AG04450 (cell line): ENCODE measurements around the gene RDX. TPM values are rescaled to one million over a fixed set of nuclear protein-coding genes. Genes with fewer than 3 reads are reported as not detected.

ENCODE experiments used
- CTCF ChIA-PET: fragments of 300-600, 350-600 bp; formaldehyde crosslinking; extraction: SDS; loops from one replicate; lab custom pipeline; 2022; ENCODE audit warnings: antibody characterized with exemption, inconsistent platforms; lab: Charles Lee
- POLR2A ChIA-PET: fragments of 350-600 bp; formaldehyde crosslinking; extraction: SDS; loops from one replicate; lab custom pipeline; 2021; ENCODE audit warnings: antibody characterized with exemption, inconsistent platforms; lab: Yijun Ruan, JAX
- DNase-seq: peaks from one replicate; pipeline ENCODE4 v3.0.0-alpha.2; 2011; ENCODE audit warnings: low read depth, low spot score
- H3K27ac ChIP-seq: one replicate; pipeline ENCODE4 v1.5.1; 2012; ENCODE audit warnings: low read depth, low read length, control low read depth
- H3K27me3 ChIP-seq: one replicate; pipeline ENCODE4 v1.6.0; 2012; ENCODE audit warnings: low read length; ENCODE audit not compliant: control insufficient read depth, insufficient read depth
- H3K4me3 ChIP-seq: 2 replicates; pipeline ENCODE4 v1.5.1; 2011; ENCODE audit warnings: mild to moderate bottlenecking, low read depth, low read length, control low read depth
- H3K9me3 ChIP-seq: 2 replicates; pipeline ENCODE4 v1.5.1; 2012; ENCODE audit warnings: low read length; ENCODE audit not compliant: control insufficient read depth, insufficient read depth
- polyA minus RNA-seq: library from RNA; depleted of rRNA, polyadenylated mRNA; stranded (reverse); fragments of >200 nt; gene quantifications from 2 replicates; pipeline ENCODE4 v1.2.3, GENCODE V29; 2011; rRNA and poly(A)+ RNA removed
- polyA plus RNA-seq: library from polyadenylated mRNA; depleted of rRNA; stranded (reverse); fragments of >200 nt; gene quantifications from 2 replicates; pipeline ENCODE4 v1.2.3, GENCODE V29; 2011; rRNA removed
- TF ChIP-seq, protein P1 (sequence below): IDR thresholded peaks from 2 replicates; pipeline ENCODE4 v1.5.1; 2011; ENCODE audit warnings: low read depth, low read length, control low read depth, inconsistent platforms

The RDX gene
- polyA plus RNA-seq, result 71.3 and 92.3 TPM in 2 replicates
- polyA minus RNA-seq, result 27.7 and 60.0 TPM in 2 replicates

DNA sequence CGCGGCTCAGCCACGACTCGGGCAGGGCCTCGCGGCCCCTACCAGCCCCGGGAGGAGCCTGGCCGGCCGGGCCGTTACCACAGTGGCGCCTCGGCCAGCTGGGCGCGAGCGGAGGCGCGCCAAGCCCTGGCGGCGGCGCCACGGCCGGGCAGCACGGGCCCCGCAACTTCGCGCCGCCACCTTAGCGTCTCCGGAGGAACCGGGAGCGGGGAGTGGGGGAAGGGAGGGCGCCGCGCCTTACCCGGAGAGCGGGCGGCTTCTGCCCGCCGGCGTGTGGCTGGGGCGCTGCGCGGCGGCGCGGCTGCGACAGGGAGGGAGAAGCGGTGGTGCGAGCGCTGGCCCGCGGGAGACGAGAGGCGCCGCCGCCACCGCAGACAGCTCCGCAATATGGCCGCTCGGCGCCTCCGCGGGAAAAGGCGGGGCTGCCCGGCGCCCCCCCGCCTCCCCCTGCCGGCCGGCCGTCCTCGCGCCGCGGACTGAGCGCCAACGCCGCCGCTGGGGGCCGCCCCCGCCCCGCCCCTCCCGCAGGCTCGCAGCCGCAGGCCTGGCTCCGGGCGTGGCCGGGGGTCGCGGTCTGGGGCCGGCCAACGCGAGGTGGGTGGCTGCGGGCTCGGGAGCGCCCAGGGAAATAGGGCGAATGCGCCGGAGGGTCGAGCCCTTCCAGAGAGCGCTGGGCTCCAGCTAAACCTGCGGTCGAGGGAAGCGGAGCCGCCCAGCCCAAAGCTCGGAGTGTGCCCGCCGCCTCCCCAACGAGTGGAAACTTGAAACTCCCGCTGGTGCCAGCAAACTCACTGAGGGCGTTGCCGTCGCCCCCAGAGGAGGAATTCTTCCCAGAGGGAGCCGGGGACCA, at the start of gene RDX:
Gene RDX, minus strand, starts transcription at position 389 of the 850 bp plus-strand sequence. CDS start 16,922 bp downstream, outside the sequence.
- Histone ChIP-seq H3K27ac (peak within 1 kb of the TSS; percentile 73), H3K4me3 (peak within 1 kb of the TSS; percentile 79), H3K9me3 (no peaks in the 10 kb centered on the region; the same call in 1 of the 2 replicates), H3K27me3 (no peaks in the 10 kb centered on the region)
- TF ChIP-seq, protein P1, sequence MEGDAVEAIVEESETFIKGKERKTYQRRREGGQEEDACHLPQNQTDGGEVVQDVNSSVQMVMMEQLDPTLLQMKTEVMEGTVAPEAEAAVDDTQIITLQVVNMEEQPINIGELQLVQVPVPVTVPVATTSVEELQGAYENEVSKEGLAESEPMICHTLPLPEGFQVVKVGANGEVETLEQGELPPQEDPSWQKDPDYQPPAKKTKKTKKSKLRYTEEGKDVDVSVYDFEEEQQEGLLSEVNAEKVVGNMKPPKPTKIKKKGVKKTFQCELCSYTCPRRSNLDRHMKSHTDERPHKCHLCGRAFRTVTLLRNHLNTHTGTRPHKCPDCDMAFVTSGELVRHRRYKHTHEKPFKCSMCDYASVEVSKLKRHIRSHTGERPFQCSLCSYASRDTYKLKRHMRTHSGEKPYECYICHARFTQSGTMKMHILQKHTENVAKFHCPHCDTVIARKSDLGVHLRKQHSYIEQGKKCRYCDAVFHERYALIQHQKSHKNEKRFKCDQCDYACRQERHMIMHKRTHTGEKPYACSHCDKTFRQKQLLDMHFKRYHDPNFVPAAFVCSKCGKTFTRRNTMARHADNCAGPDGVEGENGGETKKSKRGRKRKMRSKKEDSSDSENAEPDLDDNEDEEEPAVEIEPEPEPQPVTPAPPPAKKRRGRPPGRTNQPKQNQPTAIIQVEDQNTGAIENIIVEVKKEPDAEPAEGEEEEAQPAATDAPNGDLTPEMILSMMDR, result 0 out of 2 replicates have a peak, but pooled peaks have one; percentile 7
- ChIA-PET CTCF (interaction anchor here (0.9 to 1.0 kb wide), 2 partner anchors 57 to 95 kb away, joined by 3 to 8 read pairs; no protein-coding TSS in a partner anchor), POLR2A (interaction anchor here (0.6 to 1.0 kb wide), 3 partner anchors 11 to 95 kb away, joined by 3 to 6 read pairs (median 4); no protein-coding TSS in a partner anchor)
- peak; percentile 26 for DNase-seq

DNA sequence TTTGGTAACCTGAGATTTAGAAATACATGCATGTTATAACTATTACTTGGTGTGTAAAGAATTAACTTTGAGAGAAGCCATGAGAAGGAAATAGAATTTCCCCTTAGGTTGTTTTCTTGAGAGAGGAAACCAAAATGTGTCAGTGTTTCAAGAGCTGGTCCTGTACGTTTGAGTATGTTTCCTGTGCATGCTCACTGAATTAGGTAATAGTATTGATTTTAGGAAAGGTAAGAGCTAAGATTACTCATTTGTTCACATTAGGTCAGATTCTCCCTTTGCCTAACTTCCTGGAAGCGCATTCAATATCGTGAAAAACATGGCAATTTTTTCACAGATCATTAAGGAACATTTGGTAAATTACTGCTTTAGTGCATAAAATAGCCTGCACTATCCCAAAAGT, 49.3 kb upstream of the RDX start:
- ChIA-PET POLR2A (no interaction called here), CTCF (no interaction called here)
- Histone ChIP-seq H3K9me3 (no peaks in the 10 kb centered on the region), H3K4me3 (no peak overlapping the region), H3K27ac (no peak overlapping the region), H3K27me3 (peaks cover 2% of the 10 kb centered on the region)
- TF ChIP-seq, protein P1, result no peak
- no peak for DNase-seq

DNA sequence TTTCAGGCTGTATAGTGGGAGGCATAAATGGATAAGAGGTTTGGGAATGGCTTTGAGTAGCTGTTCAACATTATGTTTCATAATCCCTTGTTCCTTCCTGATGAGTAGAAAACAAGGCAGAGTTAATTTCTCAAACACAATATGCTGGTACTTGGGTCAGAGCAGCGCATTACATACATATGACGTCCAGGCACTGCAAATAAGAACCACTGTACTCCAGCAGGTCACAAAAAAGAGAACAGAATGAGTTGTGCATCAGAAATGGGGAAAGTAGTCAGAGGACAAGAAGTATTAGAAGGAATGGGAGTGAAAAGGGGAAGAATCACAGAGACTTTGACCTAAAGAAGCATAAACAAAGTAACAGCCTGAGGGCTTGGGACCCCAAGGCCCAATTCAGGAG, 44.0 kb upstream of the RDX start:
- Histone ChIP-seq H3K27me3 (no peaks in the 10 kb centered on the region), H3K4me3 (no peak overlapping the region), H3K27ac (no peak overlapping the region), H3K9me3 (no peaks in the 10 kb centered on the region)
- POLR2A ChIA-PET, result no interaction called here
- TF ChIP-seq, protein P1, result no peak
- CTCF ChIA-PET, result no interaction called here
- no peak for DNase-seq

DNA sequence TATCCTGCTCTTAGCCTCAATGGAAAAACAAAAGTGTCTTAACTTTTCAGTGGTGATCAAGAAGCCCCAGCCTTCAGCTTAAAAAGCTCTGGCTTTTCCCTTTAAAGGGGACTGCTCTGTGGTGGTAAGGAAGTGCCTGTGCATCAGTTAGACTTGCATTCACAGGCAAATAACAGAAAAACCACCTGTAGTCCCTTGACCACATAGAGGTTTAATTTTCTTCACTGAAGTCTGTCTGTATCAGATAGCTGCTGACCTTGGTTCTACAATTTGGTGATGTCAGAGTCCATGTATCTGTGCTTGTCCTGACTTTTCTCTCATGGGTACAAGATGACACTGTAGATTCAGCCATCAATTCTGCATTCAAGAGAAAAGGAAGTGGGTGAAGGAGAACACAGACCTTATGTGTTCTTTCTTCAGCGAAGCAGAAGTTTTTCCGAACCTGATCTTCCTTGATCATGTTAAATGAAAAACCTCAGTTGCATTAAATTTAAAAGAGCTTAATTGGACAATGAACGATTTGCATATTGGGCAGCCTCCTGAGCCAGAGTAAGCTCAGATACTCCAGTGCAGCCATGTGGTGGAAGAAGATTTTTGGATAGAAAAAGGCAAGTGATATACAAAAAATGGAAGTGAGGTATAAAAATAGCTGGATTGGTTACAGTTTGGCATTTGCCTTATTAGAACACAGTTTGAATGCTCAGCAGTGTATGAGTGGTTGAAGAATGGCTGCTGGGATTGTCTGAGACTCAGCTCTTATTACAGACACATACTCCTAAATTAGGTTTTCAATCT, 43.2 kb upstream of the RDX start:
- ChIA-PET CTCF (no interaction called here), POLR2A (no interaction called here)
- no peak for DNase-seq
- Histone ChIP-seq H3K27ac (no peak overlapping the region), H3K27me3 (no peaks in the 10 kb centered on the region), H3K4me3 (no peak overlapping the region), H3K9me3 (no peaks in the 10 kb centered on the region)
- TF ChIP-seq, protein P1, result no peak
